Measurements from ENCODE around the gene ADARB1.

ADARB1 gene

GRCh38 chr21:45226540-45227326 lies 152.4 kb downstream of the ADARB1 start:
- no peak for DNase-seq (ENCODE audit: low spot score)

GRCh38 chr21:45227735-45228134 lies 153.4 kb downstream of the ADARB1 start:
- no peak for DNase-seq (ENCODE audit: low spot score)

GRCh38 chr21:45228171-45228641 lies 153.8 kb downstream of the ADARB1 start:
- DNase-seq (ENCODE audit: low spot score) = peak; percentile 70

- DNase-seq (ENCODE audit: low spot score) = no peak
Observed at GRCh38 chr21:45228656-45229240, 154.4 kb downstream of the ADARB1 start.

GRCh38 chr21:45231705-45232104 lies 157.3 kb downstream of the ADARB1 start:
- DNase-seq (ENCODE audit: low spot score) = no peak

GRCh38 chr21:45234127-45234526 lies 159.7 kb downstream of the ADARB1 start:
- no peak for DNase-seq (ENCODE audit: low spot score)

- DNase-seq (ENCODE audit: low spot score) = no peak
Observed at GRCh38 chr21:45234965-45235364, 160.6 kb downstream of the ADARB1 start.

- DNase-seq (ENCODE audit: low spot score) = no peak
Observed at GRCh38 chr21:45235488-45235887, 161.1 kb downstream of the ADARB1 start.

- DNase-seq (ENCODE audit: low spot score) = no peak
Observed at GRCh38 chr21:45236481-45236880, 162.1 kb downstream of the ADARB1 start.

- DNase-seq (ENCODE audit: low spot score) = no peak
Observed at GRCh38 chr21:45237401-45237800, 163.0 kb downstream of the ADARB1 start.

GRCh38 chr21:45241357-45241756 lies 167.0 kb downstream of the ADARB1 start:
- DNase-seq (ENCODE audit: low spot score) = no peak

GRCh38 chr21:45243603-45244002 lies 169.2 kb downstream of the ADARB1 start:
- DNase-seq (ENCODE audit: low spot score) = no peak

- DNase-seq (ENCODE audit: low spot score) = no peak
Observed at GRCh38 chr21:45244799-45245340, 170.5 kb downstream of the ADARB1 start.

- DNase-seq (ENCODE audit: low spot score) = no peak
Observed at GRCh38 chr21:45246386-45247320, 172.3 kb downstream of the ADARB1 start.

GRCh38 chr21:45248301-45248892 lies 174.0 kb downstream of the ADARB1 start:
- no peak for DNase-seq (ENCODE audit: low spot score)

GRCh38 chr21:45248893-45249381 lies 174.6 kb downstream of the ADARB1 start:
- DNase-seq (ENCODE audit: low spot score) = no peak

GRCh38 chr21:45249626-45250025 lies 175.2 kb downstream of the ADARB1 start:
- DNase-seq (ENCODE audit: low spot score) = no peak

GRCh38 chr21:45250272-45250671 lies 175.9 kb downstream of the ADARB1 start:
- no peak for DNase-seq (ENCODE audit: low spot score)

- DNase-seq (ENCODE audit: low spot score) = no peak
Observed at GRCh38 chr21:45250914-45251634, 176.7 kb downstream of the ADARB1 start.

- no peak for DNase-seq (ENCODE audit: low spot score)
Observed at GRCh38 chr21:45251635-45252447, 177.5 kb downstream of the ADARB1 start.

All from COLO829 (cell line).